Myocyte (in vitro differentiated cells): ENCODE results near the gene GOLGA6L24. TPM values are rescaled to one million over a fixed set of nuclear protein-coding genes. Genes with fewer than 3 reads are reported as not detected.
"Not testable (repeated sequence)": the region's sequence is repeated elsewhere in the genome, so short reads cannot be mapped to it uniquely, and the experiment has no call there.

Experiments used
- DNase-seq: peaks from one replicate; pipeline ENCODE4 v3.0.0-alpha.2; 2012; ENCODE audit warnings: low read depth
- polyA plus RNA-seq: library from polyadenylated mRNA; unstranded; fragments of >200 nt; gene quantifications from one replicate; pipeline ENCODE4 v1.2.1, GENCODE V29; 2012; ENCODE audit warnings: missing spikeins
- total RNA-seq: library from RNA; depleted of rRNA; stranded (reverse); fragments of >200 nt; gene quantifications from 2 replicates; pipeline ENCODE4 v1.2.3, GENCODE V29; 2014

GOLGA6L24 gene, protein sequence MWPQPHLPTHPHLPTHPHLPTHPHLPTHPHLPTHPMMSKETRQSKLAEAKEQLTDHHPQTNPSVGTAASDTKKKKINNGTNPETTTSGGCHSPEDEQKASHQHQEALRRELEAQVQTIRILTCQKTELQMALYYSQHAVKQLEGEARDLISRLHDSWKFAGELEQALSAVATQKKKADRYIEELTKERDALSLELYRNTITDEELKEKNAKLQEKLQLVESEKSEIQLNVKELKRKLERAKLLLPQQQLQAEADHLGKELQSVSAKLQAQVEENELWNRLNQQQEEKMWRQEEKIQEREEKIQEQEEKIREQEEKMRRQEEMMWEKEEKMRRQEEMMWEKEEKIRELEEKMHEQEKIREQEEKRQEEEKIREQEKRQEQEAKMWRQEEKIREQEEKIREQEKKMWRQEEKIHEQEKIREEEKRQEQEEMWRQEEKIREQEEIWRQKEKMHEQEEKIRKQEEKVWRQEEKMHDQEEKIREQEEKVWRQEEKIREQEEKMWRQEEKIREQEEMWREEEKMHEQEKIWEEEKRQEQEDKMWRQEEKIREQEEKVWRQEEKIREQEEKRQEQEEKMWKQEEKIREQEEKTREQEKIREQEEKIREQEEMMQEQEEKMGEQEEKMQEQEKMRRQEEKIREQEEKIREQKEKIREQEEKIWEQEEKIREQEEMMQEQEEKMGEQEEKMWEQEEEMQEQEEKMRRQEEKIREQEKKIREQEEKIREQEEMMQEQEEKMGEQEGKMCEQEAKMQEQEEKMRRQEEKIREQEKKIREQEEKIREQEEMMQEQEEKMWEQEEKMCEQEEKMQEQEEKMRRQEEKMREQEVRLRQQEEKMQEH
- total RNA-seq: not detected in 2 replicates
- polyA plus RNA-seq: not detected

DNA sequence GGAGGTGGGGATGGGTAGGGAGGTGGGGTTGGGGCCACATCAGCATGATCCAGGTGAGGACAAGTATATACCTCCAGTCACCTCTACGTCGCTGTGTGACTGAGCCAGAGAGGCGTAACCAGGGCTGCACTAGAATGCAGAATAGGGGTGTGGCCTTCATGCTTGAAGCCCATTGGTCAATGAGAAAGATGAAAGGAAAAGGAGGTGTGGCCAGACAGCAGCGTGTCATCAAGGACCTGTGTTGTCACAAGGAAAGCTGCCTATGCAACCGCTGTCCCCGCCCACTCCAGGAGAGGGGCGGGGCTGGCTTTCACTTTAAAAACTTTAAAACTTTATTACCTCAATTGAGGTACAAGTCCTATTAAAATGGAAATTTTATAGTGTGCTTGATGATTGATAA lies at the start of gene GOLGA6L24:
TSS of gene GOLGA6L24 (minus strand) at position 101 of the 400 bp plus-strand sequence. CDS start at position 40, 61 bp downstream.
- DNase-seq: not testable (repeated sequence)

DNA sequence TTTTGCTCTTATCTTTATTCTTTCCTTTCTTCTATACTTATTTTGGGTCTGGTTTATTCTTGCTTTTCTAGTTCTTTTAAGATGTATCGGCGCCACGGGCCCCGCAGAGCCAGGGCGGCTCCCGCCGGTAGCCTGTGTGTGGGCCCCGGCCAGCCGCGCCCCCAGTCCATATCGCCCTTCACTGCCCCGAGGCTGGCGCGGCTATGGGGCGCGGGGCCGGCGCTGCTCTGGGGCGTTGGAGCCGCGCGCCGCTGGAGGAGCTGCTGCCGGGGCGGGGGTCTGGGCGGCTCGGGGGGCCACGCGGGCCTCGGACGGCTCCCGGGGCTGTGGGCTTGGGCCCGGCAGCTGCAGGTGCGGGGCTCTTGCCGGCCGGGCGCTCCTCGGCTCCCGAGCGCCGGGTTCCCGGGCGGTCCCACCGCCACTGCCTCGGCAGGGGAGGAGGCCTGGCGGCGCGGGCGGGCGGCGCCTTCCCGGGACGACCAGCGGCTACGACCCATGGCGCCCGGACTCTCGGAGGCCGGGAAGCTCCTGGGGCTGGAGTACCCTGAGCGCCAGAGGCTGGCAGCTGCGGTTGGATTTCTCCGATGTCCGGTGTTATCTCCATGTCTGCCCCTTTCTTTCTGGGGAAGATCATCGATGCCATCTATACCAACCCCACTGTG lies 45.0 kb upstream of the GOLGA6L24 start:
- DNase-seq: not testable (repeated sequence)

DNA sequence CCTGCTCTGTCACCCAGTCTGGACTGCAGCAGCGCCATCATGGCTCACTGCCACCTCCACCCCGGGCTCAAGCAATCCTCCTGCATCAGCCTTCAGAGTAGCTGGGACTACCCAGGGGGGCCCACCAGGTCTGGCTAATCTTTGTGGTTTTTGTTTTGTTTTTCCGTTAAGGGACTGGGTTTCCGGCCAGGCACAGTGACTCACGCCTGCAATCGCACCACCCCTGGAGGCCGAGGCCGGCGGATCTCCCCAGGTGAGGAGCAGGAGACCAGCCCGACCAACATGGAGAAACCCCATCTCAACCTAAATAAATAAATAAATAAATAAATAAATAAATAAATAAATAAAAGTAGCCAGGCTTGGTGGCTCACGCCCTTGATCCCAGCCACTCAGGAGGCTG lies 38.1 kb upstream of the GOLGA6L24 start:
- not testable (repeated sequence) for DNase-seq

DNA sequence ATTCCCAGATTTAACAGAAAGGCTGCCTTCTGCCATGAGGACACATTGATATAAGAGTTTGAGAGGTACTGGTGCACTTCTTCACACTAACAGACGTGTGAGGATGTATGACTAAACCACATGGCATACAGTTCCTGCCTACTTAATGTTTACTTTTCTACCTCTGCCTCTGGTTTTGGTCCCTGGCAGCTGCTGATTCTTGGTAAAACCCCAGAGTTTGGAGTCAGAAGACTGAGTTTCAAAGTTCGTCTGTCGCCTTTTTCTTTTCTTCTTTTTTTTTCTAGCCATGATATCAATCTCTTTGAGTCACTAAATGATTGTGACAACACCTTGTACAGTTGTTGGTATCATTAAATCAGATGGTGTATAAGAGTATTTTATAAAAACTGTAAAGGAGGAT lies 22.2 kb upstream of the GOLGA6L24 start:
- DNase-seq: not testable (repeated sequence)

DNA sequence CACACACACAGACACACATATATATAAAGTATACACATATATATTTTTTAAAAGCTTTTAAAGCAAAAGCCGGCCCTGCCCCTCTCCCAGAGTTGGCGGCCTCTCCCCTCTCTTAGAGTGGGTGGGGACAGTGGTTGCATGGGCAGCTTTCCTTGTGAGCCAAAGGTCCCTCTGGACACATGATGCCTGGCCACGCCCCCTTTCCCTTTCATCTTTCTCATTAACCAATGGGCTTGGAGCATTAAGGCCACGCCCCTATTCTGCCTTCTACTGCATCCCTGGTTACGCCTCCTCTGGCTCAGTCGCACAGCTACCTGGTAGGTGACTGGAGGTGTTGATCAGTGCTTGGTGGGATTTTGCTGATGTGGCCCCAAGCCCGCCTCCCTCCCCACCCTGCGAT lies 20.5 kb upstream of the GOLGA6L24 start, which contains the start of gene GOLGA8F:
TSS of gene GOLGA8F (plus strand) at position 301 of the 400 bp plus-strand sequence. CDS start at position 399, 98 bp downstream.
- not testable (repeated sequence) for DNase-seq

DNA sequence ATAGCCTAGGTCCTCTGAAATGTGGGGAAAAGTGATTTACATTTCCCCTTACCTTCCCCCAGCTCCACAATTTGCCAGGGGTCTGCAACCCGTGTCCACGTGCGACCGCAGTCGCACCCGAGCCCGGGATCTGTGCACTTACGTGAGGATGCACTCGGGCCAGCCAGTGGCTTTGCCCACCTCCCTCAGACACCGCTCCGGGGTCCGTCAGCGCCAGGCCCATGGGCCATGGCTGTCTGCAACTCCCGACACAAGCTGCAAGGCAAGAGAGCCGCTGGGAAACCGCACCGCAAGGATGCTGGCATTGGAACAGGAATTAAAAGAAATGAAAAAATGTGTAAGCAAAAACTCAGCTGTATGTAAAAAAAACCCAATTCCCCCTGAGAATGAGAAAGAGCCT lies 7.6 kb upstream of the GOLGA6L24 start:
- DNase-seq: not testable (repeated sequence)

DNA sequence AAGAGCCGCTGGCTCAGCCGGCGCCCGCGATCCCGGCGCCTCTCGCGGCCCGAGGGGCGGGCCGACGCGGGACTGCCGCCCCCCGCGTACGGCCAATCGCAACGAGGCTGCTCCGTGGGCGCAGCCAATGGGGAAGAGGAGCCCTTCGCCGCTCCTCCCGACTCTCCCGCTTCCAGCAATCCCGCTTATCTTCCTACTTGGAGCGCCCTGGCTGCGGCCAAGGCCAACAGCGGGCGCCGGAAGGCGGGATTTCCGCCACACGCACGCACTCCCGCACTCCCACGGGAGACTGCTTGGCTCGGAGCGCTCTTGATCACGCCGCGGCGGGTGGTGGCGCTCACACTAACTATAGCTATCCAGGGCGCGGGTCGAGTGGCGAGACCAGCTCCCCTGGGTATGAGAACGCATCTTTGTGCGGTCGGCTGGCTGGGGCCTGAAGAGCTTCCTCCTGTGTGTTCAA lies 35.7 kb downstream of the GOLGA6L24 start, which contains the start of gene HERC2:
TSS of gene HERC2 (minus strand) at position 51 of the 460 bp plus-strand sequence. CDS start 746 bp downstream, outside the sequence.
- DNase-seq: not testable (repeated sequence)

DNA sequence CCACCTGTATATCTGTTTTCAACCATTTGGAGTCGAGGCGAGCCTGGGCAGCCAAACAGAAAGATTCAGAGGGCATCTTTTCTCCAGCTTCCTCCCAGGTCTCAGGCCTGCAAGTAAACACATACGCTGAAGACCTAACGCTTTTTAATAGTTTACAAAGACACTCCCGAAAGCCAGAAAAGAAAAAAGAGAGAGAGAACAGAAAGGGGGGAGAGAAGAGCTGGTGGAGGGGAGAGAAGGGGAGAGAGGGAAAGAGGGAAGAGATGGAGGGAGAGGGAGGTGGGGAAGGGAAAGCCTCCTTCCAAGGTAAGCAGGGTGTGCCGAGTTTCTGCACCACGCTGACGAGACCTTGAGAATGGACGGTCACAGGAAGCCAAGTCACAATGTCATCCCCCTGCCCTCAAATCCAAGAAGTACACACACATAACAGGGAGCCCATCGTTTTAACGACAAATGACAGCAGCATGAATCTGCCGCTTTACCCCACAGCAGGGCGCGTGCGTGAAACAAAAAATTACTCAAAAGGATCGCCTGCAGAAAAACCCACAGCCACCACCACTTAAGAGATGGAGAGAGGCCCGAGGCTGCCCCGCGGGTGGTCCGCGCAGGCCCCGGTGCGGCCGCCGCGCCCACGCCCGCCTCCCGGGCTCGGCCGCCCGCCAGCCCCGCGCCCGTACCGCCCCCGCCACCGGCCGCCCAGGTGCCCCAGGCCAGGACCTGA lies 36.4 kb downstream of the GOLGA6L24 start:
- DNase-seq: not testable (repeated sequence)

DNA sequence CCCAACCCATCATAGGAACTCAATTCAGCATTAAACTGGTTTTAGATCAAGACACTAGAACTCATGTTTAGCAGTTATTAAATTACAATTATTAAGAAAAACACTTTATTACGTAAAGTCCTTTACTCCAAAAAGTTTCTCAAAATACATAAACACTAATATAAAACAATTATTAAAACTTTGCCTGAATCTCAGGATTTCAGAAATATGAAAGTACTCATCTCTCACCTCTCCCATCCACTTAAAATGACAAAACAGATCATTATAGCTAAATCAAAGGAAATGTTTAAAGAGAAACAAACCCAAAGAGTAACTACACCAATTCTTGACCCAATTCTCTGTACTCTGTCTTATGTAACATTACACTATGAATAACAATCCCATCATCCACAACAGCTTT lies 38.2 kb downstream of the GOLGA6L24 start:
- DNase-seq: not testable (repeated sequence)

DNA sequence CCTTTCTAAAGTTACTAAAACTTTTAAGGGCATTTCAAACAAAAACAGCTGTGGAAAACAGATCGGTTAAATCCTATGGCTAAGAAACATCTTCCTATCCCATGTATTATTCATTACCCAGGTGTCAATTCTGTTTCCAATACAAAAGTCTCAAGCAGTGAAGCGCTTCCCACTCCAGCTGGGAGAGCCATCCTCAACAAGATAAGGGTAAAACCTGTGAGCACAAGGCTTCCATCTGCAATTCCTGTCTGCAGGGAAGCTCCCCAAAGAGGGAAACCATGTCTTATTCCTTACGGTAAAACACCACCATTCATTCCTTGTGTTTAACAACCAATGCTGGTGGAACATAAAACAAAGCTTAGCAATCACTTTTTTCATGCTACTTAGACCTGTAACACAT lies 39.1 kb downstream of the GOLGA6L24 start:
- DNase-seq: not testable (repeated sequence)

DNA sequence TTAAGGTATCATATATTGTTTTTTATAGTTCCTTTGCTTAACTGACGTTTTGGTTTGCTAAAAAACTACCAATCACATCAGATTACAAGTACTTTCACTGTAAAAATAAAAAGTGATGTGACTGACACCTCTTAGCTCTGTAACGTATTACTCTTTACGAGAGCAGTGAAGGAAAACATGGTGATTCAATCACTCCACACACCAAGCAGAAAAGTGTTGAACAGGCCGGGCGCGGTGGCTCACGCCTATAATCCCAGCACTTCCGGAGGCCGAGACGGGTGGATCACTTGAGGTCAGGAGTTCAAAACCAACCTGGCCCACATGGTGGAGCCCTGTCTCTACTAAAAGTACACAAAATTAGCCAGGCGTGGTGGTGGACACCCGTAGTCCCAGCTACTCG lies 39.8 kb downstream of the GOLGA6L24 start:
- not testable (repeated sequence) for DNase-seq

DNA sequence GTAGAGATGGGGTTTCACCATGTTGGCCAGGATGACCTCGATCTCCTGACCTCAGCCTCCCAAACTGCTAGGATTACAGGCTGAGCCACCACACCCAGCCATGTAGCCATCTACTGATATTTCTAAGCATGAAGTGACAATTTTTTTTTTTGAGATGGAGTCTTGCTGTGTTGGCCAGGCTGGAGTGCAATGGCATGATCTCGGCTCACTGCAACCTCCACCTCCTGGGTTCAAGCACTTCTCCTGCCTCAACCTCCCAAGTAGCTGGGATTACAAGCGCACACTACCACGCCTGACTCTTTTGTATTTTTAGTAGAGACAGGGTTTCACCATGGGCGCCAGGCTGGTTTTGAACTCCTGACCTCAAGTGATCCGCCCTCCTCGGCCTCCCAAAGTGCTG lies 40.9 kb downstream of the GOLGA6L24 start:
- not testable (repeated sequence) for DNase-seq

DNA sequence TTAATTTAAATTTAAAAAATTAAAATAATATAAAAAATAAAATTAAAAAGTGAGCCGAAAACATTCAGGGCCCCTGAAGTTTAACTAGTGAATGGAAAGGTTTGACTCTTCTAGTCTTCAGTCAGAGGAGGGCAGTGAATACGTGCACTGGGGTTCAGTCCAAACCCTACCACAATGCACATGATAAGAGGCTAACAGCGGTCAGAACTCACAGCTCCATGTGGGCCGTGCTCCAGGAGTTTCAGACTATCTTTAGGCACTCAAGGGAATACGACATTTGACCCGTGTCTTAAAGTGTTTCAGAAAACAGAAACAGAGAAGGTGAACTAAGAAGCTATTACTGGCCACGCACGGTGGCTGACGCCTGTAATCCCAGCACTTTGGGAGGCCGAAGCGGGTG lies 47.4 kb downstream of the GOLGA6L24 start:
- not testable (repeated sequence) for DNase-seq

DNA sequence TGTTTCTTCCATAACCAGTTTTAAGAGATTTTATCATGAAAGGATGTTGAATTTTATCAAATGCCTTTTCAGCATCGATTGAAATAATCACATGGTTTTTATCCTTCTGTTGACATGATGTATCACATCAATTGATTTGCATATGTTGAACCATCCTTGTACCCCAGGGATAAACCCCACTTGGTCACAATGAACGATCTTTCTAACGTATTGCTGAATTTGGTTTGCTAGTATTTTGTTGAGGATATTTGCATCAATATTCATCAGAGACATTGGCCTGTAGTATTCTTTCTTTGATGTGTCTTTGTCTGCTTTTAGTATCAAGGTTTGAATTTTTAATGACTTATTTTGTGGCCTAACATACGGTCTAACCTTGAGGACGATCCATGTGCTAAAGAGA lies 49.2 kb downstream of the GOLGA6L24 start:
- DNase-seq: not testable (repeated sequence)

Other genes with a start within 250 kb of the GOLGA6L24 start
- 39.1 and 44.1 TPM in 2 replicates for gene HERC2, start 35.9 kb downstream of the GOLGA6L24 start, total RNA-seq
- not detected in 2 replicates for gene GOLGA8F, start 20.6 kb upstream of the GOLGA6L24 start, total RNA-seq
- gene GOLGA8G, start 174.9 kb upstream of the GOLGA6L24 start, total RNA-seq: not detected in 2 replicates
- not detected in 2 replicates for gene GOLGA6L25, start 195.5 kb upstream of the GOLGA6L24 start, total RNA-seq